Stomach (tissue), 9 donors: ENCODE results near the gene PDZRN3. TPM values are rescaled to one million over a fixed set of nuclear protein-coding genes. Genes with fewer than 3 reads are reported as not detected.

Experiments used
- DNase-seq, 2 donors: peaks; one replicate each; pipeline versions ENCODE4 v3.0.0 to v3.0.0-alpha.2; 2013 to 2019
- H3K27ac ChIP-seq, 5 donors: fragments of 200-600 bp in 4 of 5; sonication (generic) in 4 of 5; one replicate each; pipeline ENCODE4 v1.5.1; 2013 to 2019; ENCODE audit warnings: mild to moderate bottlenecking in 1 of 5, moderate library complexity in 1 of 5
- H3K27me3 ChIP-seq, 3 donors: fragments of 200-600 bp; sonication (generic); one replicate each; pipeline ENCODE4 v1.5.1; 2017 to 2019; ENCODE audit warnings: mixed run types in 1 of 3
- H3K36me3 ChIP-seq, 4 donors: fragments of 200-600 bp; sonication (generic); 1 replicate in 3 of 4; 2 replicates in 1 of 4; pipeline ENCODE4 v1.5.1; 2016 to 2019
- H3K4me1 ChIP-seq, 4 donors: fragments of 200-600 bp; sonication (generic); one replicate each; pipeline ENCODE4 v1.5.1; 2016 to 2019
- H3K4me3 ChIP-seq, 4 donors: fragments of 200-600 bp; sonication (generic) in 3 of 4; one replicate each; pipeline ENCODE4 v1.5.1; 2016 to 2019; ENCODE audit warnings: mild to moderate bottlenecking in 1 of 4
- H3K9me3 ChIP-seq, 4 donors: fragments of 200-600 bp; sonication (generic); one replicate each; pipeline ENCODE4 v1.5.1; 2016 to 2019
- CTCF ChIP-seq, 7 experiments: fragments of 450-650 bp in 4 of 7; fragments of 200-600 bp in 3 of 7; sonication (generic) in 3 of 7; IDR thresholded peaks; one replicate each; pipeline ENCODE4 v1.5.1; 2016 to 2019; ENCODE audit warnings: antibody characterized with exemption in 7 of 7, control low read depth in 2 of 7, mild to moderate bottlenecking in 1 of 7
- EP300 ChIP-seq: sonication (generic); formaldehyde crosslinking; IDR thresholded peaks from one replicate; pipeline ENCODE4 v1.6.1; 2017; ENCODE audit warnings: antibody characterized with exemption
- POLR2A ChIP-seq, 4 donors: fragments of 450-650 bp; IDR thresholded peaks; one replicate each; pipeline ENCODE4 v1.6.1; 2016; ENCODE audit warnings: antibody characterized with exemption in 4 of 4, control low read depth in 2 of 4, mild to moderate bottlenecking in 1 of 4, moderate library complexity in 1 of 4
- POLR2AphosphoS5 ChIP-seq, 3 donors: sonication (generic); formaldehyde crosslinking; IDR thresholded peaks; one replicate each; pipeline ENCODE4 v1.6.1; 2016; ENCODE audit warnings: antibody characterized with exemption in 3 of 3
- WGBS, 5 donors: extraction: QIAGEN DNeasy Blood & Tissue Kit in 3 of 5; methylation state at CpG; one replicate each; pipeline versions ENCODE4 v1.1.5 to v1.1.7; 2013 to 2018; 5-methylcytosine and 5-hydroxymethylcytosine counted together
- intact Hi-C: fragments of 100-400 bp; cut with DNase I; formaldehyde crosslinking; loops from one replicate; pipeline ENCODE4 v1.15.1; 2023; ENCODE audit warnings: low total_unique reads
- polyA plus RNA-seq, 3 donors: library from polyadenylated mRNA; stranded (reverse); fragments of 200-250 nt; gene quantifications; one replicate each; pipeline ENCODE4 v1.2.3, GENCODE V29; 2013
- total RNA-seq, 5 donors: library from RNA; depleted of rRNA; stranded (reverse); fragments of >200 nt; gene quantifications; one replicate each; pipeline versions ENCODE4 v1.1.0 to v1.2.3, GENCODE V29; 2014 to 2016
- donor health status: healthy with polysubstance abuse.
- donor health status: Bipolar disorder and iron deficiency.
- donor health status: healthy.

Gene PDZRN3
- total and polyA plus RNA-seq, 8 donors = 21.9 to 174 (median 63.0) TPM

DNA sequence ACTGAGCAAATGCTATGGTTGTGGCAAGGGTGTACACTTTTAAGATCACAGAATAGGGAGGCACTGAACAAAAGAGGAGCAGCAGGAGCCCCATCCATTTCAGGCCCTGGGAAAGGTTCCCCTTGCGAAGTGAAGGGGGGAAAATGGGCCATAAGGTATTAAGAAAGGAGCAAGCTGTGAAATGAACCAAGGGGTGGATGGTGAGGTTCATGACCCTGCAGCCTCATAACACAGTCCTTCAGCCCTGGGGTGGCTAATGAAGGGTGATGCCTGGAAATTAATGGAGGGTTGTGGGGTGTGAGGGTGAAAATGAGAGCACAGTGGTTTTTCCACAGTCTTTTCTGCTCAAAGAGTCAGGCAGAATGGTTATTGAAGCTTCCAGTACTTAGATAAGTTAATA, 150.1 kb downstream of the PDZRN3 start:
- H3K27ac ChIP-seq = no peak overlapping the region
- H3K36me3 ChIP-seq = no peaks in the 10 kb centered on the region
- no peaks in the 10 kb centered on the region for H3K9me3 ChIP-seq
- WGBS, 5 donors = 84 to 91% (median 86%) methylated on average over 1 of the region's 1 CpG
- no peak for DNase-seq
- H3K4me1 ChIP-seq = peaks cover 4 to 43% (median 16%) of the 10 kb centered on the region in 4 donors
- intact Hi-C loops = no loop called here
- no peak overlapping the region for H3K4me3 ChIP-seq
- no peaks in the 10 kb centered on the region for H3K27me3 ChIP-seq
- TF ChIP-seq POLR2AphosphoS5 (IDR thresholded peaks at IDR 0.05) (no peak), EP300 (no peak), POLR2A (IDR thresholded peaks at IDR 0.05) (no peak), CTCF (IDR thresholded peaks at IDR 0.05) (no peak)

DNA sequence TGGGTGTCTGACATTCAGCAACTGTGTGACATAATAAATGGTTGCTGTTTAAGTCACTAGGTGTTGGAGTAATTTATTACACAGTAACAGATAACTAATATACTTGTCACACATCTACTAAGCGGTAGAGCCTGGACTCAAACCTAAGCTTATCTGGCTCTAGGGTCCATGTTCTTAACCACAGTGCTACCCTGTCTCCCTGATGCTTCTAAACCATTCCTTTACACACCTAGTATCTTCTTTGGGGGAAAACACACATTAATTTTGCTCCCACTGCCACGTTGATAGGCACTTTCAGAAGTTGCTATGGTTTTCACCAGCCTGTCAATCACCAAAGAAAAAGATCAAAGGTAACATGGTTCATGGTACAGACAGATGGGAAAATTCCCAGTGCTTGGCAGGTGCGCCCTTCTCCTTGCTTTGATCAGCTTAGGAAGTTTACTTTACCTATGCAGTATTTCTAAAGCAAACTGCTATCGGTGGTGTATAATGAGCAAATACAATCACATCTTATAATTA, 150.8 kb downstream of the PDZRN3 start:
- H3K9me3 ChIP-seq = no peaks in the 10 kb centered on the region
- DNase-seq = peak in 1 of 2 donors; percentile 45
- no peak overlapping the region for H3K4me3 ChIP-seq
- no peaks in the 10 kb centered on the region for H3K36me3 ChIP-seq
- no peak for TF ChIP-seq EP300
- no peak for TF ChIP-seq POLR2AphosphoS5 (IDR thresholded peaks at IDR 0.05)
- no peak for TF ChIP-seq POLR2A (IDR thresholded peaks at IDR 0.05)
- no peak for TF ChIP-seq CTCF (IDR thresholded peaks at IDR 0.05)
- no peaks in the 10 kb centered on the region for H3K27me3 ChIP-seq
- intact Hi-C loops = no loop called here
- WGBS, 5 donors = 27 to 56% (median 36%) methylated on average over 4 of the region's 4 CpGs
- H3K4me1 ChIP-seq = peaks cover 4 to 42% (median 15%) of the 10 kb centered on the region in 4 donors
- H3K27ac ChIP-seq = no peak overlapping the region

- Histone ChIP-seq H3K9me3 (no peaks in the 10 kb centered on the region), H3K4me1 (peaks cover 4 to 39% (median 15%) of the 10 kb centered on the region in 4 donors), H3K36me3 (no peaks in the 10 kb centered on the region), H3K27ac (no peak overlapping the region), H3K27me3 (no peaks in the 10 kb centered on the region), H3K4me3 (no peak overlapping the region)
- 62 to 81% (median 74%) methylated on average over 5 of the region's 5 CpGs for WGBS, 5 donors
- intact Hi-C loops = no loop called here
- DNase-seq = no peak
- TF ChIP-seq EP300 = no peak
- TF ChIP-seq CTCF (IDR thresholded peaks at IDR 0.05) = no peak
- TF ChIP-seq POLR2A (IDR thresholded peaks at IDR 0.05) = no peak
- TF ChIP-seq POLR2AphosphoS5 (IDR thresholded peaks at IDR 0.05) = no peak
These were observed 151.4 kb downstream of the PDZRN3 start for GRCh38 chr3:73473181-73473897.

DNA sequence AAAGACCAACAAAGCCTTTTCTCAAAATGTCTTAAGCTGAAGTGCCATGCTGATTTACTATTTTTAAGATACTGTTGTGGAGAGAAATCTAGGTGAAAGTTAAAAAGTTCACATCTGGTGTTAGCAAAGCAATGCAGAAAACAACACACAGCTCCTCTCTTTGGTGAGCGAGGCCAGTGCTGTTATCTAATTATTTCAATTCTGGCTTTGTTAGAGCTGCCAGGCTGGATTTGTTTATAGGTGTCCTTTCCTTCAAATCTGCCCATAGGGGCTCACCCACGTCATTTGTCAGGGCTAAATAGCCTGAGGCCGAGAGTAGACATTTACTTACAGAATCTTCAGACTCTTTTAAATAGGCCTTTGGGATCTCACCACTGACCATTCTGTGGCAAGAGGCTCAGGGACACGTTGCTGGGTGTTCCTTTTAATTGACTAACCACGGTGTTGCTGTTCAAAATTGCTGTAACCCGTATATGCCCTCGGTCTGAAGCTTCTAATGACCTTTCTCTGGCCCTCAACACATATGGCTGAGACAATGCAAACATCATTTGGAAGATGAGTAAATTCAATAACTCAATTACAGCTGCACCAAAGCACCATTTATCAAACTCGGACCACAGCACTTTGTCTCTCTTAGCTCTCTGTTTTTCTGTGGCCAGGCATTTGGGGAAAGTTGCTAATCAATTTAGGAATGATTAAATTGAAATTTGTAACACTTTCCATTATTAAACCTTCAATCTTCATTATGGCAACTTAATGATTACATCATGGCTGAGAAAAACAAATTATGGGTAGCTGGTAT, 152.6 kb downstream of the PDZRN3 start:
- no peaks in the 10 kb centered on the region for H3K27me3 ChIP-seq
- H3K4me1 ChIP-seq = peaks cover 4 to 44% (median 18%) of the 10 kb centered on the region in 4 donors
- H3K9me3 ChIP-seq = no peaks in the 10 kb centered on the region
- intact Hi-C loops = no loop called here
- H3K36me3 ChIP-seq = no peaks in the 10 kb centered on the region
- WGBS, 5 donors = 62 to 72% (median 65%) methylated on average over 8 of the region's 8 CpGs
- H3K4me3 ChIP-seq = no peak overlapping the region
- H3K27ac ChIP-seq = peak overlapping the region in 2 of 5 donors; percentile 40 to 43
- peak in 1 of 2 donors; percentile 55 for DNase-seq
- TF ChIP-seq POLR2A (IDR thresholded peaks at IDR 0.05) (no peak), EP300 (no peak)
